H9 (cell line): ENCODE data around the gene SLMAP. TPM values are rescaled to one million over a fixed set of nuclear protein-coding genes. Genes with fewer than 3 reads are reported as not detected.

Experiments used
- DNase-seq: peaks from one replicate; pipeline ENCODE4 v3.0.0-alpha.2; 2017
- H2AFZ ChIP-seq: one replicate; pipeline ENCODE4 v1.6.1; 2013; ENCODE audit warnings: mild to moderate bottlenecking, low read length, control low read depth, moderate library complexity
- H2AK5ac ChIP-seq: 2 replicates; pipeline ENCODE4 v1.6.1; 2013; ENCODE audit warnings: low read length, control low read depth, mixed read lengths; ENCODE audit not compliant: insufficient read length
- H2BK120ac ChIP-seq: one replicate; pipeline ENCODE4 v1.6.1; 2013; ENCODE audit warnings: low read depth, mild to moderate bottlenecking, low read length, control low read depth, inconsistent platforms; ENCODE audit not compliant: poor library complexity, severe bottlenecking
- H2BK12ac ChIP-seq: 2 replicates; pipeline ENCODE4 v1.6.1; 2013; ENCODE audit warnings: low read length, control low read depth, mixed read lengths, low read depth; ENCODE audit not compliant: insufficient read length
- H2BK15ac ChIP-seq: 2 replicates; pipeline ENCODE4 v1.6.1; 2013; ENCODE audit warnings: low read depth, low read length, control low read depth
- H2BK20ac ChIP-seq: one replicate; pipeline ENCODE4 v1.6.1; 2013; ENCODE audit warnings: low read depth, mild to moderate bottlenecking, low read length, control low read depth, inconsistent platforms; ENCODE audit not compliant: poor library complexity, severe bottlenecking
- H2BK5ac ChIP-seq: 2 replicates; pipeline ENCODE4 v1.6.1; 2013; ENCODE audit warnings: low read length, control low read depth, mixed read lengths; ENCODE audit not compliant: insufficient read length
- H3K14ac ChIP-seq: 2 replicates; pipeline ENCODE4 v1.6.1; 2013; ENCODE audit warnings: low read length, control low read depth; ENCODE audit not compliant: insufficient read depth
- H3K18ac ChIP-seq: 2 replicates; pipeline ENCODE4 v1.6.1; 2013; ENCODE audit warnings: low read depth, mild to moderate bottlenecking, mixed read lengths, low read length, control low read depth; ENCODE audit not compliant: insufficient read length
- H3K23ac ChIP-seq: 2 replicates; pipeline ENCODE4 v1.6.1; 2013; ENCODE audit warnings: low read length, control low read depth, mixed read lengths, low read depth; ENCODE audit not compliant: insufficient read length
- H3K23me2 ChIP-seq: 2 replicates; pipeline ENCODE4 v1.6.1; 2013; ENCODE audit warnings: low read depth, mild to moderate bottlenecking, mixed read lengths, low read length, control low read depth; ENCODE audit not compliant: insufficient read length, poor library complexity, severe bottlenecking
- H3K27ac ChIP-seq: 2 replicates; pipeline ENCODE4 v1.5.1; 2013; ENCODE audit warnings: low read length, control low read depth, mixed read lengths, low read depth; ENCODE audit not compliant: insufficient read length
- H3K27me3 ChIP-seq: 2 replicates; pipeline ENCODE4 v1.6.1; 2013; ENCODE audit warnings: low read length, control low read depth, inconsistent platforms; ENCODE audit not compliant: insufficient read depth
- H3K4ac ChIP-seq: 2 replicates; pipeline ENCODE4 v1.6.1; 2013; ENCODE audit warnings: low read depth, mild to moderate bottlenecking, control low read depth, inconsistent platforms, low read length, moderate library complexity
- H3K4me1 ChIP-seq: 2 replicates; pipeline ENCODE4 v1.6.1; 2013; ENCODE audit warnings: low read length, control low read depth, inconsistent platforms; ENCODE audit not compliant: insufficient read depth
- H3K4me2 ChIP-seq: 2 replicates; pipeline ENCODE4 v1.6.1; 2013; ENCODE audit warnings: low read length, control low read depth, mixed read lengths; ENCODE audit not compliant: insufficient read length, insufficient read depth
- H3K56ac ChIP-seq: 2 replicates; pipeline ENCODE4 v1.6.1; 2013; ENCODE audit warnings: low read depth, mild to moderate bottlenecking, mixed read lengths, low read length, control low read depth; ENCODE audit not compliant: insufficient read length
- H3K79me1 ChIP-seq: 2 replicates; pipeline ENCODE4 v1.6.1; 2013; ENCODE audit warnings: low read depth, mild to moderate bottlenecking, moderate library complexity, low read length, control low read depth, inconsistent platforms; ENCODE audit not compliant: insufficient read depth, poor library complexity, severe bottlenecking
- H3K79me2 ChIP-seq: 2 replicates; pipeline ENCODE4 v1.6.1; 2013; ENCODE audit warnings: low read length, control low read depth, inconsistent platforms; ENCODE audit not compliant: insufficient read depth
- H3K9ac ChIP-seq: 2 replicates; pipeline ENCODE4 v1.6.1; 2013; ENCODE audit warnings: low read length, control low read depth, mixed read lengths; ENCODE audit not compliant: insufficient read length; ENCODE audit errors: extremely low read depth
- H3K9me3 ChIP-seq: one replicate; pipeline ENCODE4 v1.6.1; 2013; ENCODE audit warnings: low read depth, low read length, inconsistent platforms; ENCODE audit not compliant: control insufficient read depth
- H3T11ph ChIP-seq: one replicate; pipeline ENCODE4 v1.6.1; 2013; ENCODE audit warnings: mild to moderate bottlenecking, low read length, control low read depth, inconsistent platforms
- H4K20me1 ChIP-seq: one replicate; pipeline ENCODE4 v1.6.1; 2013; ENCODE audit not compliant: control insufficient read depth, insufficient read length, insufficient read depth
- H4K5ac ChIP-seq: 2 replicates; pipeline ENCODE4 v1.6.1; 2013; ENCODE audit warnings: low read depth, mild to moderate bottlenecking, mixed read lengths, low read length, control low read depth; ENCODE audit not compliant: insufficient read length
- H4K8ac ChIP-seq: replicated peaks from 2 replicates; pipeline ENCODE4 v1.6.1; 2013; ENCODE audit warnings: low read length, control low read depth, mixed read lengths, low read depth; ENCODE audit not compliant: insufficient read length
- H4K91ac ChIP-seq: 2 replicates; pipeline ENCODE4 v1.6.1; 2013; ENCODE audit warnings: low read depth, mild to moderate bottlenecking, moderate library complexity, mixed read lengths, low read length, control low read depth; ENCODE audit not compliant: insufficient read length
- H3K27ac Mint-ChIP-seq, 3 experiments: 2 replicates in 2 of 3; 3 replicates in 1 of 3; pipeline ENCODE4 v1.8.0; 2020 to 2021; ENCODE audit warnings: mixed read lengths in 3 of 3, mild to moderate bottlenecking in 1 of 3, moderate library complexity in 1 of 3
- H3K27me3 Mint-ChIP-seq: 2 replicates; pipeline ENCODE4 v1.8.0; 2021; ENCODE audit warnings: low read depth, mild to moderate bottlenecking, moderate library complexity, mixed read lengths
- H3K36me3 Mint-ChIP-seq, 3 experiments: 2 replicates in 2 of 3; 3 replicates in 1 of 3; pipeline ENCODE4 v1.8.0; 2020 to 2021; ENCODE audit warnings: low read depth in 3 of 3, mixed read lengths in 3 of 3; ENCODE audit not compliant: insufficient read depth in 1 of 3
- H3K4me1 Mint-ChIP-seq, 2 experiments: 2 replicates each; pipeline ENCODE4 v1.8.0; 2020; ENCODE audit warnings: mixed read lengths in 2 of 2
- H3K4me3 Mint-ChIP-seq, 2 experiments: 2 replicates in 1 of 2; 3 replicates in 1 of 2; pipeline ENCODE4 v1.8.0; 2020 to 2021; ENCODE audit warnings: mild to moderate bottlenecking in 2 of 2, mixed read lengths in 2 of 2, moderate library complexity in 1 of 2
- H3K9me3 Mint-ChIP-seq, 2 experiments: 2 replicates in 1 of 2; 3 replicates in 1 of 2; pipeline ENCODE4 v1.8.0; 2020; ENCODE audit warnings: mild to moderate bottlenecking in 2 of 2, mixed read lengths in 2 of 2, moderate library complexity in 1 of 2
- WGBS: extraction: QIAGEN DNeasy Blood & Tissue Kit; methylation state at CpG from one replicate; pipeline ENCODE4 v1.1.7; 2013; ENCODE audit warnings: missing lambda C conversion rate, low lambda C conversion rate, mixed read lengths; ENCODE audit not compliant: insufficient read length; ENCODE audit errors: extremely low coverage; 5-methylcytosine and 5-hydroxymethylcytosine counted together
- total RNA-seq: library from RNA; stranded (reverse); gene quantifications from 2 replicates; pipeline ENCODE4 v1.2.1, GENCODE V29; 2021
- TF ChIP-seq, protein P1 (sequence below): fragments of 200-600 bp; sonication (generic); conservative IDR thresholded peaks from 3 replicates; pipeline ENCODE4 v1.8.0; 2021; ENCODE audit warnings: antibody characterized with exemption, mild to moderate bottlenecking

The SLMAP gene
- total RNA-seq, 1 experiment from 2014 or later, result 65.1 TPM

DNA sequence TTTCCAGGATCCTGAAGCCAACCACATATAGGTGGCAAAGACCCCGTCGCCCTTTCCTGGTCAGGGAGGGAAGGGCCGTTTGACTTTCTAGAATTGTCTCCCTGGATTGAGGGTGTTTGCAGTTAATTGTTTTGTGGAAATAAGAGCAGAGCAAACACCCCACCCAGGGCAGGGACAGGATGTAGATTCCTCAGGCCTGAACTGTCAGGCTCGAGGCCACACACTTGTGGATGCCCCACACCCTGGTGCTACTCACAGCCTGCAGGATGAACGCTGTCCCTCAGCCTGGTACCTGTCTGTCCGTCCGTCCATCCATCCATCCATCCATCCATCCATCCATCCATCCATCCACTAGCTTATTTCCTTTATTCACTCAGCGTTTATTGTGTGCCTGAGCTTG lies 222.2 kb downstream of the SLMAP start:
- H3K27me3 Mint-ChIP-seq, result no peaks in the 10 kb centered on the region; the same call in 1 of the 2 replicates
- Histone ChIP-seq H3K27ac (no peak overlapping the region), H3K9ac (no peak overlapping the region), H4K91ac (no peak overlapping the region), H3K79me1 (no peaks in the 10 kb centered on the region), H3K14ac (no peak overlapping the region), H3K56ac (no peak overlapping the region), H4K8ac (no peak overlapping the region), H2AK5ac (no peak overlapping the region), H2BK20ac (no peak overlapping the region), H3K18ac (no peak overlapping the region), H3K27me3 (no peaks in the 10 kb centered on the region), H2BK5ac (no peak overlapping the region), H4K5ac (no peak overlapping the region), H3K79me2 (no peaks in the 10 kb centered on the region), H3T11ph (no peak overlapping the region), H2BK12ac (no peak overlapping the region), H2AFZ (no peak overlapping the region), H3K4me2 (no peak overlapping the region), H3K23me2 (no peaks in the 10 kb centered on the region), H3K23ac (no peak overlapping the region), H4K20me1 (no peaks in the 10 kb centered on the region), H3K9me3 (no peaks in the 10 kb centered on the region), H2BK120ac (no peak overlapping the region), H3K4me1 (no peaks in the 10 kb centered on the region; the same call in 1 of the 2 replicates), H2BK15ac (no peak overlapping the region), H3K4ac (no peak overlapping the region)
- DNase-seq, result no peak
- no CpG with 5 or more reads among the region's 8 CpGs for WGBS
- H3K4me1 Mint-ChIP-seq, result peaks cover 3 to 4% of the 10 kb centered on the region in 2 experiments; a peak in 1 of 4 replicates
- no peaks in the 10 kb centered on the region for H3K9me3 Mint-ChIP-seq
- no peaks in the 10 kb centered on the region; a peak in 1 of 7 replicates for H3K36me3 Mint-ChIP-seq
- no peak overlapping the region for H3K27ac Mint-ChIP-seq
- no peak overlapping the region for H3K4me3 Mint-ChIP-seq
- TF ChIP-seq, protein P1, sequence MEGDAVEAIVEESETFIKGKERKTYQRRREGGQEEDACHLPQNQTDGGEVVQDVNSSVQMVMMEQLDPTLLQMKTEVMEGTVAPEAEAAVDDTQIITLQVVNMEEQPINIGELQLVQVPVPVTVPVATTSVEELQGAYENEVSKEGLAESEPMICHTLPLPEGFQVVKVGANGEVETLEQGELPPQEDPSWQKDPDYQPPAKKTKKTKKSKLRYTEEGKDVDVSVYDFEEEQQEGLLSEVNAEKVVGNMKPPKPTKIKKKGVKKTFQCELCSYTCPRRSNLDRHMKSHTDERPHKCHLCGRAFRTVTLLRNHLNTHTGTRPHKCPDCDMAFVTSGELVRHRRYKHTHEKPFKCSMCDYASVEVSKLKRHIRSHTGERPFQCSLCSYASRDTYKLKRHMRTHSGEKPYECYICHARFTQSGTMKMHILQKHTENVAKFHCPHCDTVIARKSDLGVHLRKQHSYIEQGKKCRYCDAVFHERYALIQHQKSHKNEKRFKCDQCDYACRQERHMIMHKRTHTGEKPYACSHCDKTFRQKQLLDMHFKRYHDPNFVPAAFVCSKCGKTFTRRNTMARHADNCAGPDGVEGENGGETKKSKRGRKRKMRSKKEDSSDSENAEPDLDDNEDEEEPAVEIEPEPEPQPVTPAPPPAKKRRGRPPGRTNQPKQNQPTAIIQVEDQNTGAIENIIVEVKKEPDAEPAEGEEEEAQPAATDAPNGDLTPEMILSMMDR, result no peak

Other genes starting within 250 kb of the SLMAP start
- not detected in 2 replicates for gene DNAH12, start 212.0 kb upstream of the SLMAP start, total RNA-seq
- 16.8 and 18.9 TPM in 2 replicates for gene PDE12, start 200.0 kb upstream of the SLMAP start, total RNA-seq
- 160 TPM in 2 replicates for gene ARF4, start 159.0 kb upstream of the SLMAP start, total RNA-seq
- 13.2 and 16.1 TPM in 2 replicates for gene DENND6A, start 63.2 kb upstream of the SLMAP start, total RNA-seq